PFSK-1 (cell line): Measurements from ENCODE around the gene CAMK2N1.

Experiments used
- FOXP2 ChIP-seq: optimal IDR thresholded peaks from 2 replicates; pipeline ENCODE3; 2011; ENCODE audit warnings: borderline replicate concordance, control low read depth, inconsistent platforms; ENCODE audit not compliant: insufficient read depth; ENCODE audit errors: extremely low read length, extremely low read depth
- POLR2AphosphoS5 ChIP-seq: IDR thresholded peaks from 2 replicates; pipeline ENCODE4 v1.6.1; 2012; ENCODE audit warnings: low read depth, mild to moderate bottlenecking, control low read depth, low read length, moderate library complexity
- SIN3A ChIP-seq: IDR thresholded peaks from 2 replicates; pipeline ENCODE4 v1.6.1; 2012; ENCODE audit warnings: mild to moderate bottlenecking, low read length, moderate library complexity, borderline replicate concordance; ENCODE audit not compliant: insufficient read depth
- TAF1 ChIP-seq: IDR thresholded peaks from 2 replicates; pipeline ENCODE4 v1.6.1; 2012; ENCODE audit warnings: low read length, control low read depth, borderline replicate concordance; ENCODE audit not compliant: insufficient read depth
- TF ChIP-seq, protein P1 (sequence below), 2 experiments: IDR thresholded peaks; 2 replicates each; pipeline versions ENCODE4 v1.6.1 to v1.8.0; 2011 to 2012; ENCODE audit warnings: low read depth in 2 of 2, low read length in 2 of 2, control low read depth in 1 of 2, inconsistent platforms in 1 of 2, mild to moderate bottlenecking in 1 of 2, moderate library complexity in 1 of 2; ENCODE audit not compliant: insufficient read depth in 1 of 2

The CAMK2N1 gene

DNA sequence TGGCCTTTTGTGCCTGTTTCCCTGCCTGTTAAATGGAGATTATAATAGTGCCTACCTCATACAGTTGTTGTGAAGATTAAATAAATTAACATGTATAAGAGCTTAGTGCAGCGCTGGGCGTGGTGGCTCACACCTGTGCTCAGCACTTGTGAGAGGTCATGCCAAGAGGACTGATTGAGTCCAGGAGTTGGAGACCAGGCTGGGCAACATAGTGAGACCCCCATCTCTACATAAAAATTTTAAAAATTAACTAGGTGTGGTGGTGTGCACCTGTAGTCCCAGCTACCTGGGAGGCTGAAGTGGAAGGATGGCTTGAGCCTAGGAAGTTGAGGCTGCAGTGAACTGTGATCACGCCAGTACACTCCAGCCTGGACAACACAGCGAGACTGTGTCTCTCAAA, 12.1 kb downstream of the CAMK2N1 start:
- TF ChIP-seq POLR2AphosphoS5 (no peak), FOXP2 (no peak), SIN3A (no peak)
- TF ChIP-seq, protein P1, sequence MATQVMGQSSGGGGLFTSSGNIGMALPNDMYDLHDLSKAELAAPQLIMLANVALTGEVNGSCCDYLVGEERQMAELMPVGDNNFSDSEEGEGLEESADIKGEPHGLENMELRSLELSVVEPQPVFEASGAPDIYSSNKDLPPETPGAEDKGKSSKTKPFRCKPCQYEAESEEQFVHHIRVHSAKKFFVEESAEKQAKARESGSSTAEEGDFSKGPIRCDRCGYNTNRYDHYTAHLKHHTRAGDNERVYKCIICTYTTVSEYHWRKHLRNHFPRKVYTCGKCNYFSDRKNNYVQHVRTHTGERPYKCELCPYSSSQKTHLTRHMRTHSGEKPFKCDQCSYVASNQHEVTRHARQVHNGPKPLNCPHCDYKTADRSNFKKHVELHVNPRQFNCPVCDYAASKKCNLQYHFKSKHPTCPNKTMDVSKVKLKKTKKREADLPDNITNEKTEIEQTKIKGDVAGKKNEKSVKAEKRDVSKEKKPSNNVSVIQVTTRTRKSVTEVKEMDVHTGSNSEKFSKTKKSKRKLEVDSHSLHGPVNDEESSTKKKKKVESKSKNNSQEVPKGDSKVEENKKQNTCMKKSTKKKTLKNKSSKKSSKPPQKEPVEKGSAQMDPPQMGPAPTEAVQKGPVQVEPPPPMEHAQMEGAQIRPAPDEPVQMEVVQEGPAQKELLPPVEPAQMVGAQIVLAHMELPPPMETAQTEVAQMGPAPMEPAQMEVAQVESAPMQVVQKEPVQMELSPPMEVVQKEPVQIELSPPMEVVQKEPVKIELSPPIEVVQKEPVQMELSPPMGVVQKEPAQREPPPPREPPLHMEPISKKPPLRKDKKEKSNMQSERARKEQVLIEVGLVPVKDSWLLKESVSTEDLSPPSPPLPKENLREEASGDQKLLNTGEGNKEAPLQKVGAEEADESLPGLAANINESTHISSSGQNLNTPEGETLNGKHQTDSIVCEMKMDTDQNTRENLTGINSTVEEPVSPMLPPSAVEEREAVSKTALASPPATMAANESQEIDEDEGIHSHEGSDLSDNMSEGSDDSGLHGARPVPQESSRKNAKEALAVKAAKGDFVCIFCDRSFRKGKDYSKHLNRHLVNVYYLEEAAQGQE (IDR thresholded peaks at IDR 0.05; ENCODE audit: insufficient read depth in 1 of 2, low read depth in 2 of 2, low read length in 2 of 2), result no peak

DNA sequence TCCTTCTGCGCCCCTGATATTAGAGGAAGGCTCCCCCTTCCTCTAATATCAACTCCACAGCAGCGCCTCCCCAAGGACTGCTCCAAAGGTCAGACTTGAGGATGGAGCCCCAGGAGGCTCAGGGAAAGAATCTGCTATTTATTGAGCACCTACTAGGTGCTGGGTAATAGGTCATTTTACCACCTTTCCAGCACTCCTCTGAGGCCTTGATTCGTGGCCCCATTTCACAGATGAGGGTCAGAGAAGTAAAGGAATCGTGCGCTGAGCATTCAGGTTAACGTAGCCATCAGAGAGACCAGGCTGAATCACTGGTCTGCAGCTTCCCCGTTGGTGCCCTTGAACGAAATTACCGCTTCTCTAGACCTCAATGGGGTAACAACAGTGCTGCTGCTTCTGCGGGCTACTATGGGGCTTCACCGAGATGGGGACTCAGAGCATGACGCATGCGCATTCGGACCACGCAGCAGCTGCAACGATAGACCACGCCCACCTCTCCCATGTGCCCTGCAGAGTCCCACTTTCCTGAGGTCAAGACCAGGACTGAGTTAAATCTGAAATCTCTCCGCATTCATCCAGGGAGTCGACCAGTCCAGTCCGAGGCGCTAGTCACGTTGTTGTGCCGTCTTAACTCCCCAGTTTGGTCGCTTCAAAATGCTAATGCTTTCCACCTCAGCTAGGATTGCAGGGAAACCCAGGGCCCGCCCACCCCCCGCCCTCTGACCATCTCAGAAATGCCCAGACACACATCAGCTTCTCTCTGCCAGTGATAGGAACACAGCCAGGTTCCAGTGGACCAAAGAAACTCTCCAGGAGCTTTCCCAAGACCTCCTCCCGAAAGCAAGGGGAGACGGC, 12.9 kb downstream of the CAMK2N1 start:
- TF ChIP-seq, protein P1 (IDR thresholded peaks at IDR 0.05; ENCODE audit: insufficient read depth in 1 of 2, low read depth in 2 of 2, low read length in 2 of 2), result no peak
- TF ChIP-seq FOXP2 (no peak), SIN3A (no peak), TAF1 (no peak), POLR2AphosphoS5 (no peak)

DNA sequence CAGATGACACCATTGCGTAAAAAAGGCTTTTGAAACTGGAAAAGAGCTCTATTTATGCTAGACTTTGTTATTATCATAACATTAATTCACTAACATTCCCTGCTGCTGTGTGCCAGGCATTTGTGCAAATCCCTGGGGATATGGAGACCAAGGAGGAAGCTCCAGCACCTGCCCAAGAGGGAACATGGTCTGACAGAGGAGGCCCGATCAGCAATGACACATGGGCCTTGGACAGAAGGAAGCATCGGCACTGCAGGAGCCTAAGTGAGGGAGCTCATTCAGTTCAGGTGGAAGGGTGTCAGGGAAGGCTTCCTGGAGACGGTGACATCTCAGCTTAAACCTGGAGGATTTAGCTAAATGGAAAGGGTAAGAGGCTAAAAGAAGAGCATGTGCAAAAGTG, 13.9 kb downstream of the CAMK2N1 start:
- TF ChIP-seq POLR2AphosphoS5, result no peak
- TF ChIP-seq FOXP2, result no peak
- TF ChIP-seq, protein P1 (IDR thresholded peaks at IDR 0.05; ENCODE audit: insufficient read depth in 1 of 2, low read depth in 2 of 2, low read length in 2 of 2), result no peak
- TF ChIP-seq TAF1, result no peak
- no peak for TF ChIP-seq SIN3A

DNA sequence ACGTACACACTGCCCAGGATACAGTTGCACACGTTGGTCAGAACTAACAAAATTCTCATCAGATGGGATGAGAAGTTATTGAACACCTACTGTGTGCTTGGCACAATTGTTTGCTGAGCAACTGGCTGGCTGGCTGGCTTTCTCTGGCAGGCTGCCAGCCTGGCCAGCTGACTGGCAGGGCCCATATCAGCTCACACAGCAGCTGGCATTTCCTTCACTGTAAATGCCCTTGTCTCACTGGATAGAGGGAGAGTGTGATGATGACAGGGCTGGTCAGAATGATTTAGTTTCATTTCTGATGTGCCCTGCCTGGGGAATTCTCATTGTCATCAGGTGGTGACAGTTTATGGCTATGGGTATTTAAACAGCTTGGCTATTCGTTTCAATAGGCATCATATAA, 15.8 kb downstream of the CAMK2N1 start:
- TF ChIP-seq SIN3A, result no peak
- TF ChIP-seq, protein P1 (IDR thresholded peaks at IDR 0.05; ENCODE audit: insufficient read depth in 1 of 2, low read depth in 2 of 2, low read length in 2 of 2), result no peak
